Loucy (cell line): ENCODE measurements around the gene GPHN.

Source experiments
- H2AFZ ChIP-seq: fragments of 200-600 bp; sonication (generic); 2 replicates; pipeline ENCODE4 v1.6.0; 2016; ENCODE audit warnings: antibody characterized with exemption, mild to moderate bottlenecking, low read length, moderate library complexity
- H3F3A ChIP-seq: fragments of 200-600 bp; 2 replicates; pipeline ENCODE4 v1.6.0; 2016; ENCODE audit warnings: antibody characterized with exemption, low read depth, mild to moderate bottlenecking
- H3K27me3 ChIP-seq: fragments of 200-600 bp; sonication (generic); 2 replicates; pipeline ENCODE4 v1.6.1; 2014; ENCODE audit warnings: low read length, mild to moderate bottlenecking; ENCODE audit not compliant: insufficient read depth, poor library complexity, severe bottlenecking
- H3K36me3 ChIP-seq: fragments of 200-600 bp; sonication (generic); 2 replicates; pipeline ENCODE4 v1.6.1; 2016; ENCODE audit warnings: low read length; ENCODE audit not compliant: insufficient read depth
- H3K4me1 ChIP-seq: fragments of 200-600 bp; sonication (generic); 2 replicates; pipeline ENCODE4 v1.5.1; 2014; ENCODE audit warnings: low read length, mild to moderate bottlenecking; ENCODE audit not compliant: insufficient read depth, poor library complexity, severe bottlenecking
- H3K4me2 ChIP-seq: fragments of 200-600 bp; sonication (generic); 2 replicates; pipeline ENCODE4 v1.6.0; 2014; ENCODE audit warnings: antibody characterized with exemption, low read length, low read depth, mild to moderate bottlenecking; ENCODE audit not compliant: poor library complexity, severe bottlenecking
- H3K4me3 ChIP-seq: fragments of 200-600 bp; sonication (generic); 2 replicates; pipeline ENCODE4 v1.5.1; 2014; ENCODE audit warnings: low read length, mild to moderate bottlenecking, mixed read lengths; ENCODE audit not compliant: poor library complexity, severe bottlenecking
- H3K79me2 ChIP-seq: fragments of 200-600 bp; sonication (generic); 2 replicates; pipeline ENCODE4 v1.6.1; 2014; ENCODE audit warnings: low read length; ENCODE audit not compliant: insufficient read depth
- H3K9ac ChIP-seq: fragments of 200-600 bp; sonication (generic); 2 replicates; pipeline ENCODE4 v1.6.0; 2014; ENCODE audit warnings: mild to moderate bottlenecking, low read depth, low read length, moderate library complexity; ENCODE audit not compliant: poor library complexity, severe bottlenecking
- H3K9me2 ChIP-seq: fragments of 200-600 bp; sonication (generic); replicated peaks from 2 replicates; pipeline ENCODE4 v1.6.1; 2016; ENCODE audit warnings: low read depth, low read length, mixed read lengths
- H3K9me3 ChIP-seq: fragments of 200-600 bp; sonication (generic); 2 replicates; pipeline ENCODE4 v1.6.1; 2014; ENCODE audit warnings: mild to moderate bottlenecking, antibody characterized with exemption, low read length, low read depth; ENCODE audit not compliant: insufficient read depth
- H4K20me1 ChIP-seq: fragments of 200-600 bp; sonication (generic); 2 replicates; pipeline ENCODE4 v1.6.0; 2014; ENCODE audit warnings: antibody characterized with exemption, low read length, mild to moderate bottlenecking; ENCODE audit not compliant: insufficient read depth, poor library complexity, severe bottlenecking
- EZH2phosphoT487 ChIP-seq: fragments of 200-600 bp; IDR thresholded peaks from 2 replicates; pipeline ENCODE4 v1.6.1; 2018; ENCODE audit warnings: antibody characterized with exemption, mild to moderate bottlenecking, moderate library complexity, borderline replicate concordance
- TF ChIP-seq, protein P1 (sequence below): fragments of 200-600 bp; sonication (generic); conservative IDR thresholded peaks from 2 replicates; pipeline ENCODE4 v1.5.1; 2014; ENCODE audit warnings: mild to moderate bottlenecking, antibody characterized with exemption, low read length

The GPHN gene

GRCh38 chr14:66992776-66993175 lies 484.8 kb downstream of the GPHN start:
- no peaks in the 10 kb centered on the region for H3K79me2 ChIP-seq
- no peak overlapping the region for H3K4me2 ChIP-seq
- no peak for TF ChIP-seq EZH2phosphoT487
- TF ChIP-seq, protein P1, sequence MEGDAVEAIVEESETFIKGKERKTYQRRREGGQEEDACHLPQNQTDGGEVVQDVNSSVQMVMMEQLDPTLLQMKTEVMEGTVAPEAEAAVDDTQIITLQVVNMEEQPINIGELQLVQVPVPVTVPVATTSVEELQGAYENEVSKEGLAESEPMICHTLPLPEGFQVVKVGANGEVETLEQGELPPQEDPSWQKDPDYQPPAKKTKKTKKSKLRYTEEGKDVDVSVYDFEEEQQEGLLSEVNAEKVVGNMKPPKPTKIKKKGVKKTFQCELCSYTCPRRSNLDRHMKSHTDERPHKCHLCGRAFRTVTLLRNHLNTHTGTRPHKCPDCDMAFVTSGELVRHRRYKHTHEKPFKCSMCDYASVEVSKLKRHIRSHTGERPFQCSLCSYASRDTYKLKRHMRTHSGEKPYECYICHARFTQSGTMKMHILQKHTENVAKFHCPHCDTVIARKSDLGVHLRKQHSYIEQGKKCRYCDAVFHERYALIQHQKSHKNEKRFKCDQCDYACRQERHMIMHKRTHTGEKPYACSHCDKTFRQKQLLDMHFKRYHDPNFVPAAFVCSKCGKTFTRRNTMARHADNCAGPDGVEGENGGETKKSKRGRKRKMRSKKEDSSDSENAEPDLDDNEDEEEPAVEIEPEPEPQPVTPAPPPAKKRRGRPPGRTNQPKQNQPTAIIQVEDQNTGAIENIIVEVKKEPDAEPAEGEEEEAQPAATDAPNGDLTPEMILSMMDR, result no peak
- no peaks in the 10 kb centered on the region for H3K36me3 ChIP-seq
- H3K4me3 ChIP-seq, result no peak overlapping the region
- no peak overlapping the region for H2AFZ ChIP-seq
- H3K9me2 ChIP-seq, result no peaks in the 10 kb centered on the region
- H3K4me1 ChIP-seq, result peaks cover 6% of the 10 kb centered on the region
- H4K20me1 ChIP-seq, result no peaks in the 10 kb centered on the region
- no peak overlapping the region for H3K9ac ChIP-seq
- no peaks in the 10 kb centered on the region for H3F3A ChIP-seq
- H3K9me3 ChIP-seq, result no peaks in the 10 kb centered on the region
- H3K27me3 ChIP-seq, result no peaks in the 10 kb centered on the region

DNA sequence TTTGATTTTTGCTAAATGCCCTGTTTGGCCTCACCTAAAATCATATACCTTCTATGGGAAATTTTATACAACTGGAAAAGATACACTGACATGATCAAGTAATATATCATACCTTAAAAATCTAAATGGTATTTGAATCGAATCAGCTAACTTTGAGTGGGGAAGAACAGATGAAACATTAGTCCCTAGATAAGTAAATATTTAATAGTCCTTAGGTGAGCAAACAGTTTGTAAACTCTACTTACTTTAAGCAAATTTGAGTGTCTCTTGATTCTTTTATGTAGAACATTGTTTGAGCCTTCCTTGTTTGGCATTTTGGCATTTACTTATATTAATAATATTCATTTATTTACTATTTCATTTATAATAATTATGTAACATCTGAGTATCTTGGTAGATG lies 485.6 kb downstream of the GPHN start:
- Histone ChIP-seq H3K4me2 (no peak overlapping the region), H3K4me3 (no peak overlapping the region), H3K9me2 (no peaks in the 10 kb centered on the region), H3K36me3 (no peaks in the 10 kb centered on the region), H3K9me3 (no peaks in the 10 kb centered on the region), H3F3A (no peaks in the 10 kb centered on the region), H4K20me1 (no peaks in the 10 kb centered on the region), H2AFZ (no peak overlapping the region), H3K9ac (no peak overlapping the region), H3K79me2 (no peaks in the 10 kb centered on the region), H3K4me1 (peaks cover 13% of the 10 kb centered on the region), H3K27me3 (no peaks in the 10 kb centered on the region)
- TF ChIP-seq, protein P1, result no peak
- TF ChIP-seq EZH2phosphoT487, result no peak

GRCh38 chr14:66998013-66998412 lies 490.1 kb downstream of the GPHN start:
- Histone ChIP-seq H3K9me2 (no peaks in the 10 kb centered on the region), H3F3A (no peaks in the 10 kb centered on the region), H4K20me1 (no peaks in the 10 kb centered on the region), H3K79me2 (no peaks in the 10 kb centered on the region), H3K36me3 (no peaks in the 10 kb centered on the region), H3K9me3 (no peaks in the 10 kb centered on the region), H3K27me3 (no peaks in the 10 kb centered on the region), H3K9ac (no peak overlapping the region), H3K4me1 (peaks cover 32% of the 10 kb centered on the region), H2AFZ (no peak overlapping the region), H3K4me3 (no peak overlapping the region), H3K4me2 (no peak overlapping the region)
- TF ChIP-seq, protein P1, result no peak
- no peak for TF ChIP-seq EZH2phosphoT487
